ENCODE results near the gene SEPTIN14. TPM values are rescaled to one million over a fixed set of nuclear protein-coding genes. Genes with fewer than 3 reads are reported as not detected.
"Not testable (repeated sequence)": the region's sequence is repeated elsewhere in the genome, so short reads cannot be mapped to it uniquely, and the experiment has no call there.

SEPTIN14 gene
- total RNA-seq, 4 donors from 2014 or later, result not detected

DNA sequence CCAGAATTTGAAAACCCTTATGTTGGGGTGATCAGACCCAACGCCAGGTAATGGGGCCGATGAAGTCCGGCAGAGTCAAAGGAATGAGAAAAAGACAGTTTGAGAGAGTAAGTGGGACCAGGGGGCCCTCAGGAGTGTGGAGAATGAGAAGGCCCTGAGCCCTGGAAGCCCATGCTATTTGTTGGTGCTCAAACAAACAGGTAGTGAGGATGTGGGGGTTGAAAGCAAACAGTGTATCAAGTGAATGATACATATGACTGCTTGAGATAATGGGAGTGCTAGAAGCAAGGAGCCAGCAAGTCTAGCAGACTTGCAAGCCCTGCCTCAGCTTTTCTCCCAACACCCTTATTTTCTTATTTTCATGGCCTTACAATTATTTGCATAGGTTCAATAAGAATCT is 11.2 kb upstream of the SEPTIN14 start:
- Histone ChIP-seq H3K4me1 (no peaks in the 10 kb centered on the region), H3K27ac (no peak overlapping the region), H3K27me3 (no peaks in the 10 kb centered on the region), H3K4me3 (no peak overlapping the region), H3K9me3 (no peaks in the 10 kb centered on the region), H3K36me3 (no peaks in the 10 kb centered on the region)
- 94% methylated on average over 3 of the region's 3 CpGs for WGBS, 2 donors
- no peak for DNase-seq (ENCODE audit: low spot score in 2 of 2)
- no peak for TF ChIP-seq POLR2A (IDR thresholded peaks at IDR 0.05)
- TF ChIP-seq EP300 (IDR thresholded peaks at IDR 0.05), result no peak
- no peak for TF ChIP-seq CTCF (IDR thresholded peaks at IDR 0.05)

DNA sequence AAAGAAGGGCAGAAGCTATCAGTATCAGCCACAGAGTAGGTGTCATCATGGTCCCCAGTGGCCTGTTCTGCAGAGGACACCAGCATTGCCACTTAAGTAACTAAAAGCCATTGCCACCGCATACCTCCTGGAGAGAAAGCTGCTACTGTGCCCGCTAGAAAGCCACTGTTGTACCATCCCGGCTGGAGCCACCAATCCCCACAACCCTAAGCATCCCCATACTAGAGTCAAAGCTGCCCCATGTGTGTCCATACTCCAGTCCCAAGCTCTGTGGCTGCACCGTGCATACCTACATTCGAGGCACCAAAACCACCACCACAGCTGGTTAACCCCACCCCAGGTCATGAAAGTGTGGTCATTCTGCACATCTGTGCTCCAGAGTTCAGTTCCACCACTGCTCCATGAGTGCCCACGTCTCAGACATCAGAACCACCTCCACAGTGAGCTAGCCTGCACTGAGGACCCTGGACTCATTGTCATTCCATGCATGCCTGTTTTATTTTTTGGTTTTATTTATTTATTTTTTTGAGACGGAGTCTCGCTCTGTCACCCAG is 9.5 kb upstream of the SEPTIN14 start:
- Histone ChIP-seq H3K27me3 (no peaks in the 10 kb centered on the region), H3K27ac (no peak overlapping the region), H3K36me3 (no peaks in the 10 kb centered on the region), H3K4me3 (no peak overlapping the region), H3K4me1 (no peaks in the 10 kb centered on the region), H3K9me3 (no peaks in the 10 kb centered on the region)
- 79 to 85% methylated on average over 8 of the region's 8 CpGs for whole genome bisulfite sequencing, 2 donors
- DNase-seq (ENCODE audit: low spot score in 2 of 2), result no peak
- TF ChIP-seq POLR2A (IDR thresholded peaks at IDR 0.05) (no peak), EP300 (IDR thresholded peaks at IDR 0.05) (no peak), CTCF (IDR thresholded peaks at IDR 0.05) (no peak)

- H3K36me3 ChIP-seq; H3K4me1 ChIP-seq; H3K27ac ChIP-seq; H3K9me3 ChIP-seq; H3K4me3 ChIP-seq; DNase-seq (ENCODE audit: low spot score in 2 of 2); H3K27me3 ChIP-seq: not testable (repeated sequence)
- WGBS, 2 donors, result 54 to 66% methylated on average over 5 to 7 of the region's 7 CpGs
Observed at GRCh38 chr7:55868989-55869388, 6.4 kb upstream of the SEPTIN14 start.

GRCh38 chr7:55845164-55845563 is 17.4 kb downstream of the SEPTIN14 start:
- not testable (repeated sequence) for DNase-seq (ENCODE audit: low spot score in 2 of 2); H3K27ac ChIP-seq
- 76 to 85% methylated on average over 1 of the region's 1 CpG for WGBS, 2 donors

DNA sequence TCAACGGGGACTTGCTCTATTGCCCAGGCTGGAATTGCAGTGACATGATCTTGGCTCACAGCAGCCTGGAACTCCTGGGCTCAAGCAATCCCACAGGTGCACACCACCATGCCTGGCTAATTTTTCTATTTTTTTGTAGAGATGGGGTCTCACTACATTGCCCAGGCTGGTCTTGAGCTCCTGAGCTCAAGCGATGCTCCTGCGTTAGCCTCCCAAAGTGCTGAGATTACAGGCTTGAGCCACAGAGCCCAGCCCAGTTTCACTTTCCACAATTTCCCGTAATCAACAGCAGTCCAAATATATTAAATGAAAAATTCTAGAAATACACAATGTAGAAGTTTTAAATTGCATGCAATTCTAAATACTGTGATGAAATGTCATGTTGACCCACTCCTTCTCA is 24.0 kb downstream of the SEPTIN14 start:
- no peak for DNase-seq (ENCODE audit: low spot score in 2 of 2)
- no peaks in the 10 kb centered on the region for H3K36me3 ChIP-seq
- no peaks in the 10 kb centered on the region for H3K4me1 ChIP-seq
- no peak overlapping the region for H3K27ac ChIP-seq
- WGBS, 2 donors, result 89 to 90% methylated on average over 4 of the region's 4 CpGs
- no peak overlapping the region for H3K4me3 ChIP-seq
- no peak for TF ChIP-seq CTCF (IDR thresholded peaks at IDR 0.05)
- no peak for TF ChIP-seq POLR2A (IDR thresholded peaks at IDR 0.05)
- TF ChIP-seq EP300 (IDR thresholded peaks at IDR 0.05), result no peak
- peaks cover 0 to 3% (median 0%) of the 10 kb centered on the region in 4 donors for H3K9me3 ChIP-seq
- H3K27me3 ChIP-seq, result no peaks in the 10 kb centered on the region

More at GRCh38 chr7:55845164-55845563, 17.4 kb downstream of the SEPTIN14 start:
- not testable (repeated sequence) for H3K9me3 ChIP-seq, H3K27me3 ChIP-seq, H3K4me3 ChIP-seq, H3K36me3 ChIP-seq, H3K4me1 ChIP-seq

GRCh38 chr7:55827577-55827976 is 35.0 kb downstream of the SEPTIN14 start:
- no peak overlapping the region for H3K4me3 ChIP-seq
- H3K4me1 ChIP-seq, result no peaks in the 10 kb centered on the region
- TF ChIP-seq EP300 (IDR thresholded peaks at IDR 0.05), result no peak
- TF ChIP-seq POLR2A (IDR thresholded peaks at IDR 0.05), result no peak
- TF ChIP-seq CTCF (IDR thresholded peaks at IDR 0.05), result no peak
- no peaks in the 10 kb centered on the region for H3K27me3 ChIP-seq
- H3K27ac ChIP-seq, result no peak overlapping the region
- no peak for DNase-seq (ENCODE audit: low spot score in 2 of 2)
- 63 to 91% methylated on average over 1 of the region's 1 CpG for WGBS, 2 donors
- no peaks in the 10 kb centered on the region for H3K36me3 ChIP-seq
- H3K9me3 ChIP-seq, result peaks cover 0 to 72% (median 0%) of the 10 kb centered on the region in 4 donors

All from tibial nerve (tissue), 4 donors.